Right renal pelvis (tissue), 4 donors: ENCODE measurements around the gene PARD6A. TPM values are rescaled to one million over a fixed set of nuclear protein-coding genes. Genes with fewer than 3 reads are reported as not detected.
"Not testable (repeated sequence)": the region's sequence is repeated elsewhere in the genome, so short reads cannot be mapped to it uniquely, and the experiment has no call there.

Experiments used
- DNase-seq, 4 donors: peaks; one replicate each; pipeline ENCODE4 v3.0.0-alpha.2; 2013; ENCODE audit warnings: low read depth in 4 of 4, low spot score in 3 of 4, missing footprints in 1 of 4
- polyA plus RNA-seq, 4 donors: library from polyadenylated mRNA; unstranded; fragments of 120-200 nt; gene quantifications; one replicate each; pipeline ENCODE4 v1.2.1, GENCODE V29; 2013; ENCODE audit not compliant: insufficient read length in 4 of 4

The PARD6A gene
- polyA plus RNA-seq, 4 donors = 2.1 to 4.3 (median 3.2) TPM

- no peak for DNase-seq
Measured at GRCh38 chr16:67679935-67680897, 19.5 kb downstream of the PARD6A start.

GRCh38 chr16:67683767-67684166, 23.0 kb downstream of the PARD6A start:
- no peak for DNase-seq

GRCh38 chr16:67685388-67686112, 24.8 kb downstream of the PARD6A start:
- no peak for DNase-seq

GRCh38 chr16:67693517-67694285, 32.9 kb downstream of the PARD6A start:
- not testable (repeated sequence) for DNase-seq

GRCh38 chr16:67694611-67695010, 33.9 kb downstream of the PARD6A start:
- no peak for DNase-seq

GRCh38 chr16:67697422-67698185, 36.8 kb downstream of the PARD6A start:
- DNase-seq = no peak

- no peak for DNase-seq
Measured at GRCh38 chr16:67699265-67699664, 38.5 kb downstream of the PARD6A start.

- DNase-seq = no peak
Measured at GRCh38 chr16:67701420-67701819, 40.7 kb downstream of the PARD6A start.

- DNase-seq = no peak
Measured at GRCh38 chr16:67702130-67702529, 41.4 kb downstream of the PARD6A start.

GRCh38 chr16:67703626-67704025, 42.9 kb downstream of the PARD6A start:
- no peak for DNase-seq

- DNase-seq = no peak
Measured at GRCh38 chr16:67704110-67704509, 43.4 kb downstream of the PARD6A start.

- DNase-seq = no peak
Measured at GRCh38 chr16:67707210-67707609, 46.5 kb downstream of the PARD6A start.

- no peak for DNase-seq
Measured at GRCh38 chr16:67707790-67708189, 47.0 kb downstream of the PARD6A start.

GRCh38 chr16:67708368-67708771, 47.6 kb downstream of the PARD6A start:
- no peak for DNase-seq

- DNase-seq = no peak
Measured at GRCh38 chr16:67709050-67709449, 48.3 kb downstream of the PARD6A start.

- DNase-seq = no peak
Measured at GRCh38 chr16:67710607-67711006, 49.8 kb downstream of the PARD6A start.
